GM18502 (cell line): Measurements from ENCODE around the gene EVA1C.
"Not testable (repeated sequence)": the region's sequence is repeated elsewhere in the genome, so short reads cannot be mapped to it uniquely, and the experiment has no call there.

ENCODE experiments used
- ATAC-seq: cut with Tn5 transposase; IDR thresholded peaks from one replicate; pipeline ENCODE4 v1.9.1; 2021; ENCODE audit warnings: mild to moderate bottlenecking; ENCODE audit not compliant: unreplicated experiment, poor library complexity

EVA1C gene

GRCh38 chr21:32389337-32390015 is 23.0 kb upstream of the EVA1C start:
- no peak for ATAC-seq

- ATAC-seq = not testable (repeated sequence)
These were observed 21.8 kb upstream of the EVA1C start for GRCh38 chr21:32390537-32391224.

GRCh38 chr21:32391755-32392154 is 20.8 kb upstream of the EVA1C start:
- no peak for ATAC-seq

- ATAC-seq = peak; percentile 38
These were observed 20.1 kb upstream of the EVA1C start for GRCh38 chr21:32392299-32392879.

GRCh38 chr21:32392880-32393676 is 19.4 kb upstream of the EVA1C start, which contains the start of gene URB1:
URB1 (minus strand) TSS chr21:32393012; CDS start chr21:32392910, 102 bp downstream.
- peak; percentile 87 for ATAC-seq

GRCh38 chr21:32393677-32394001 is 18.9 kb upstream of the EVA1C start:
- no peak for ATAC-seq

- ATAC-seq = no peak
These were observed 9.2 kb upstream of the EVA1C start for GRCh38 chr21:32403201-32403777.

GRCh38 chr21:32406405-32406804 is 6.1 kb upstream of the EVA1C start:
- ATAC-seq = no peak

- no peak for ATAC-seq
These were observed 2.2 kb upstream of the EVA1C start for GRCh38 chr21:32410291-32410690.

GRCh38 chr21:32410916-32411315 is 1.6 kb upstream of the EVA1C start:
- no peak for ATAC-seq

- no peak for ATAC-seq
These were observed 950 bp upstream of the EVA1C start for GRCh38 chr21:32411350-32412161.

GRCh38 chr21:32413015-32413504 is 554 bp downstream of the EVA1C start:
- ATAC-seq = no peak

- ATAC-seq = no peak
These were observed 1.4 kb downstream of the EVA1C start for GRCh38 chr21:32413697-32414578.

- no peak for ATAC-seq
These were observed 2.3 kb downstream of the EVA1C start for GRCh38 chr21:32414579-32415358.

GRCh38 chr21:32415451-32416398 is 3.2 kb downstream of the EVA1C start:
- ATAC-seq = no peak

GRCh38 chr21:32418146-32418545 is 5.6 kb downstream of the EVA1C start:
- no peak for ATAC-seq

- ATAC-seq = no peak
These were observed 9.6 kb downstream of the EVA1C start for GRCh38 chr21:32422064-32422463.
